ENCODE measurements around the gene SIPA1.
"Not testable (repeated sequence)": the region's sequence is repeated elsewhere in the genome, so short reads cannot be mapped to it uniquely, and the experiment has no call there.

Gene SIPA1

DNA sequence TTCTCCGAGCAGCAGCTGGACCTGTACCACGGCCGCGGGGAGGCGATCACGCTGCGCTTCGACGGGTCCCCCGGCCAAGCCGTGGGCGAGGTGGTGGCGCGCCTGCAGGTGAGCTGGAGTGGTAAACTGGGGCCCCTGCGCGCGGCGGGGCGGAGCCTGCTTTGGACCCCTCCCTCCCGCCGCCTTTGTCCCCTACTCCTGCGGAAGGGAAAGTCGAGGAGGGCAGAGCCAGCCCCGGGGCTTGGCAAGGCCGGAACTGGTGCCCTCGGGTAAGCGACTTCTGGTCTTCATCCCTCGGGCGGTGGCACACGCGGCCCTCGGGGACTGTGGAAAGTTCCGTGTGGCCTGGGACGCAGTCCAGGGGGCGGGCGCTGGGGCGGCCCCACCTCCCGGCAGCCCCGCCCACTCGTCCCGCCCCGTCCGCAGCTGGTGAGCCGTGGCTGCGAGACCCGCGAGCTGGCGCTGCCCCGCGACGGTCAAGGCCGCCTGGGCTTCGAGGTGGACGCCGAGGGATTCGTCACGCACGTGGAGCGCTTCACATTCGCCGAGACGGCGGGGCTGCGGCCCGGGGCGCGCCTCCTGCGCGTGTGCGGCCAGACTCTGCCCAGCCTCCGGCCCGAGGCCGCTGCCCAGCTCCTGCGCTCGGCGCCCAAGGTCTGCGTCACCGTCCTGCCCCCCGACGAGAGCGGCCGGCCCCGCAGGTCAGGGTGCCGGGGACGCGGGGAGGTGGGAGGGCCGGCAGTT is 9.2 kb downstream of the SIPA1 start:
- no peak for DNase-seq

DNA sequence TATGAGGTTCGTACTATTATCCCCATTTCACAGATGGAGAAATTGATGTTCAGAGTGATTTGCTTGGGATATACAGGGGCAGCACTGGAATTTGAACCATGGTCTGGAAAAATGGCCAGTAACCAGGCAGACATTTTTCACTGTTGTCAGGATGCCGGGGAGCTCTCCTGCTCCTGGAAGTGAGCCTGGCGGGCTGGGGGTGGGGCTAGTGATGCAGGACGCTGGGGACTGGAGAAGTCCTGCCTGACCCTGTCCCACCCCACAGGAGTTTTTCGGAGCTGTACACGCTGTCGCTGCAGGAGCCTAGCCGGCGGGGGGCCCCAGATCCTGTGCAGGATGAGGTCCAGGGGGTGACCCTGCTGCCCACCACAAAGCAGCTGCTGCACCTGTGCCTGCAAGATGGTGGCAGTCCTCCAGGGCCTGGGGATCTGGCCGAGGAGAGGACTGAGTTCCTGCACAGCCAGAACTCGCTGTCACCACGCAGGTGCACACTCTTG is 11.1 kb downstream of the SIPA1 start:
- no peak for DNase-seq

DNA sequence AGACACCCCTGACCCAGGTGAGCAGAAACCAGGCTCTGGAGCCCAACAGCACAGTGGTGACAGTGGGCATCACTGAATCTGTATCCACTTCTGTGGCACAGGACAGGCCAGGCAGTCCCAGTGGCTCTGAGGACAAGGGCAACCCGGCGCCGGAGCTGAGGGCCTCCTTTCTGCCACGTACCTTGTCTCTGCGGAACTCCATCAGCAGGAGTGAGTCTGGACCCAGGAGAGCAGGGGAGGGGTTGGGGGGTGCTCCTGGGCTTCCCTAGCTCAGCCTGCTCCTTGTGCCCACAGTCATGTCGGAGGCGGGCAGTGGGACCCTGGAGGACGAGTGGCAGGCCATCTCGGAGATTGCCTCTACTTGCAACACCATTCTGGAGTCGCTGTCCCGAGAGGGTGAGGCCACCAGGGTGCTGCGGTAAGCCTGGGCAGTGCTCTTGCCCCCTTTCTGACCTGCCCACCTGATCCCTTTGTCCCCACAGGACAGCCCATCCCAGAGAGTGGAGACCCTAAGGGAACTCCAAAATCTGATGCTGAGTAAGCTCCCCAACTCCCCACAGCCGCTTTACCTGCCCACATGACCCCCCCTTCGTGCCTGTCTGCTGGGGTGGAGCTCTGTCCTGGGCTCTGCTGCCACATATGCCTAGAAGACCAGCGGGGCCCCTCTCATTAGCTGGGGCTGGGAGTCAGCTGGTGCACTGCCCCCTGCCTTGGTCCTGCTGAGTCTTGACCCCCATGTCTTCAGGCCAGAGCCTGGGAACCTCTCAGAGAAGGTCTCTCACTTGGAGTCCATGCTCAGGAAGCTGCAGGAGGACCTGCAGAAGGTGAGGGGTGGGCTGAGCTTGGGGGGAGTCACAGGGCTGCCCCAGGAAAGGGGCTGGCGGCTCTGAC is 12.0 kb downstream of the SIPA1 start:
- no peak for DNase-seq

DNA sequence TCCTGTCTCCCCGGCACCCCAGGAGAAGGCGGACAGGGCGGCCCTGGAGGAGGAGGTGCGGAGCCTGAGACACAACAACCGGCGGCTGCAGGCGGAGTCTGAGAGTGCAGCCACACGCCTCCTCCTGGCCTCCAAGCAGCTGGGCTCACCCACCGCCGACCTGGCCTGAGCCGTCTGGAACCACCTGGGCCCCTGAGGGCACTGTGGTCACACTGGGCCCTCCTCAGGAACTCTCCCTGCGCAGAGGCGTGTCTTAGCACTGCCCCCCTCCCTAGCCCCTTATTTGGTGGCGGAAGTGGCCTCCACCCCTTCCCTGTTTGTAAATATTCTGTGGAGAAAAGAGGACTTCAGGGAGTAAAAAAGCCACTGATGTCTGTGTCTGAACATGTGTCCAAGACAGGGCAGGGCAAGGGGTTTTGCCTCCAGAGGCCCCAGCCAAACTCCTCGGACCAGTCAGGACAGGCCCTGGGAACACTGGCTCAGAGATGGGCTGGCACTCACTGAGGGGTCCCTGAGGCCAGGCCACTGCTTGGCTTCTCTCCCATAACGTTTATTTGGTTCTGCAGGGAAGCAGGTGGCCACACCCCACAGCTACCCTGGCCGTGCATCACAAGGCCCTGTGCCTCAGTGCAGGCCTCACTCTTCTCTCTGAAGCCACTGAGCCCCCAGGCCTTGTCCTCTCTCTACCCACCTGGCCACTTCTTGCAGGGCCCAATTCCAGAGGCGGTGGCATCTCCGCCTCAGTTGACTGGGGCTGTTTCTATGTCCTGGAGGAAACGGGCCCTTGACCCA is 12.8 kb downstream of the SIPA1 start:
- no peak for DNase-seq

DNA sequence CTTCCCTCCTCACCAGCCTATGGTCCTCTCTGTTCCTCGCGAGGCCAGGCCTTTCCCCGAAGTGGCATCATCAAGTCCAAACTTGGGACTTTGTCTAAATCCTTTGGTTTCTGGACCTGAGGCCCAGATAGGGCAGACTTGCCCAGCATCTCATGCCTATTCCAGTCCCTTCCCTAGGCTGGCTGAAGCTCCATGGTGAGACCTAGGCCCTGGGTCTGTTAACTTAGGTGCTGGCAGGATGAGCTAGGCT is 13.4 kb downstream of the SIPA1 start:
- no peak for DNase-seq

DNA sequence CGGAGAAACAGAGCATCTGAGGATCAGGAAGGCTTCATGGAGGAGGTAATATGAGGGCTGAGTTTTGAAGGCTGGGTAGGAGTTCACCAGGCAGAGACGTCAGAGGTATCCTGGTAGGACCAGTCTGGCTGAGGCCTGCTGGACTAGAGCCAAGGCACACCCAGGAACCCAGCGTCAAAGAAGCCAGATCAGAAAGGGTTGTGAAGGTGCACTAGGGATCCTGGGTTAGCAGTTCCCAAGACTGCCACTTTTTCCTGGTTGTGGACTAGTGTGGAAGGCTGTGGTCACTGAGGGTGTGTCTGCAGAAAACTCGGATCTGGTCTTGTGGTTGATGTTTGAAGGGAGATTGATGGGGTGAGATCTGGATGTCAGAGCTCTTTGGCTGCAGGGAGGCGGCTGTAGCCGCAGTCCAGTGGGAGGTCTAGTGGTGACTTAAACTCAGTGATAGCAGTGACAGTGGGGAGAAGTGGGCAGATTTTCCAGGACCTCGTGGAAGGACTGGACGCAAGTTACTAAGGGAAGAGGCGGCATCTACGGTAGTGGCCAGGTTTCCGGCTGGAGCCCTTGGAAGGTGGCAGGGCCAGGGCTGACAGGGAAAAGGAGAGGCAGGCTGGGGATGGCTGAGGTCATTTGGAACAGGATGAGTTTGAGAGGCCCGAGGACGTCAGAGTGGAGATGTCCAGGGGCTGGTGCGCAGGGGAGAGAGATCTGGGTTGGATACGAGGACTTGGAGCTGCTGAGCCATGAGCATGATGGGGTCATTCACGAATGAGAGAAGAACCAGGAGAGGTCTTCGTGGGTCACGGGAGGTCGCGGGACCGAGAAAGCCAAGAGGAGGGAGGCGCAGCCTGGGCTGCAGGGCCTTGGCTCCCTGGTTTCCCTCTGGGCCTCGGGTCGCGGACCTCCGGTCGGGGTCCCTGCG is 13.9 kb downstream of the SIPA1 start:
- DNase-seq: no peak

DNA sequence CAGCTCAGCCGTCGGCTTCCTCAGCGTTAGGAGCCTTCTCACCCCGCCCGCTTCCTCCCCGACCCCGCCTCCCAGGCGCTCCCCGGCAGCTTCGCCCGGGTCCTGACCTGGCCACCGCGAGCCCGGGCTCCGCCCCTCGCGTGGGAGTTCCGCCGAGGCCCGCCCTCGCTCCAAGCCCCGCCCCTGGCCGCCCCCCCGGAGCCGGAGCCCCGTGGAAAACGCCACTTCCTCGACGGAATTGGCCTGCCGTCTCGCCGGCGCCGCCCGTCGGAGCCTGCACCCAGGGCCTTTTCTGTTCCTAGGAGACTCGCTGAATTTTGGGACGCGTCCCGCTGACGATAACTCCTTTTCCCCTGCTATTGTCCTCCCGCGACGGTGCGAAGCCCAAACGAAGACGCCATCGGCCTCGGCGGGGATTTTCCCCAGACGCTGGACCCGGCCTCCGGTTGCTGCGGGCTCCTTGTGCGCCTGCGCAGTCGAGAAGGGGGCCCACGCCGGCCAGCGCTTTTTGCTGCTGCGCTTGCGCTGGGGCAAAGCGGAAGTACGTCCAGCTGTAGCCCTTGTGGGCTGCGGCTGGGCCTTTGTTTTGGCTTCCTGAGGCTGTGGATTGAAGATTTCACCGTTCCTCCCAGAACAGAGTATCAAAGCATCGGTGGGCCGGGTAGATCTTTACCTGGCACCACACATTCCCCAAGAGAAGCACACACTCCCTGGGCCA is 14.8 kb downstream of the SIPA1 start:
- peak; percentile 86 for DNase-seq

DNA sequence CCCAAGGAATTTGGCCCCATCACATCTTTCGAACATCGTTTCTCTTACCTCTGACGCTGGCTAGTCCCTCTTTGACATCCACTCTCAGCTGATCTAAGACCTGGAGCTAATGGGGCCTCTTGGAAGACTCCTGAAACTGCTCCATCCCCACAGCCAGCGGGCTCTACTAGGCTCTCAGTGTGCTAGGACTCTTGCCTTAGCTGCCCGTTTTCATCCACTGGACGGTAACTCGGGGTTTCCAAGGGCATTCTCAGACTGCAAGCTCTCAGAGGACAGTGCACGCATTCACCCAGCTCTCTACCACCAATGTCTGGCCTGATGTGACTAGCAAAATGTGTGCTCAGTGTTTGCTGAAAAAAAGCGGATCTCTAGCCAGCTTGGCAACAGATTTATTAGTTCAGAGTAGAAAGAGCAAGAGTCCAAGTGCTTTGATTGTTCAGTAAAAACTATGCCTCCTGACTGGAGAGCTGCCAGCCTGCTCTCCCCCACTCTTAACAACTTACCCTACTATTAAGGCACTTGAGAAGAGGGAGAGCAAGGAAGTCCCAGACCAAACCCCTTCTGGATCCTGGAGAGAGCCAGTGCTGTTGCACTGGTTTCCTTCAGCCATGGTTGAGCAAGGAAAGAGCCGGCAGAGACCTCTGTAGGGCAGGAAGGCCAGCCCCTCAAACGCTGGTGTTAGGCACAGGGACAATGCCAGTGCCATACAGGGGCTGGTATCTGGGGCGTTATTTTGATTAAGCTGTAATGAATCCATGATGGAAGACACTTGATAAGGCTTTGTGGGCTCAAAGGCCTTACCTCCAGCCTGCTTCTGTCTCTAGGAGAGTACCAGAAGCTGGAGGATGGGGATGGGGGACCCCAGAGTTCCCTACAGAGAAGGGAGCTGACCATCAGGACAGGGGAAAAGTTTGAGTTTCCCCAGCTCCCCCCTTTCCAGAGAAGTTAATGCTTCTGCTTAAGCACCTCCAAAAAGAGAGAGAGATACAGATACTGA is 15.6 kb downstream of the SIPA1 start:
- no peak for DNase-seq

DNA sequence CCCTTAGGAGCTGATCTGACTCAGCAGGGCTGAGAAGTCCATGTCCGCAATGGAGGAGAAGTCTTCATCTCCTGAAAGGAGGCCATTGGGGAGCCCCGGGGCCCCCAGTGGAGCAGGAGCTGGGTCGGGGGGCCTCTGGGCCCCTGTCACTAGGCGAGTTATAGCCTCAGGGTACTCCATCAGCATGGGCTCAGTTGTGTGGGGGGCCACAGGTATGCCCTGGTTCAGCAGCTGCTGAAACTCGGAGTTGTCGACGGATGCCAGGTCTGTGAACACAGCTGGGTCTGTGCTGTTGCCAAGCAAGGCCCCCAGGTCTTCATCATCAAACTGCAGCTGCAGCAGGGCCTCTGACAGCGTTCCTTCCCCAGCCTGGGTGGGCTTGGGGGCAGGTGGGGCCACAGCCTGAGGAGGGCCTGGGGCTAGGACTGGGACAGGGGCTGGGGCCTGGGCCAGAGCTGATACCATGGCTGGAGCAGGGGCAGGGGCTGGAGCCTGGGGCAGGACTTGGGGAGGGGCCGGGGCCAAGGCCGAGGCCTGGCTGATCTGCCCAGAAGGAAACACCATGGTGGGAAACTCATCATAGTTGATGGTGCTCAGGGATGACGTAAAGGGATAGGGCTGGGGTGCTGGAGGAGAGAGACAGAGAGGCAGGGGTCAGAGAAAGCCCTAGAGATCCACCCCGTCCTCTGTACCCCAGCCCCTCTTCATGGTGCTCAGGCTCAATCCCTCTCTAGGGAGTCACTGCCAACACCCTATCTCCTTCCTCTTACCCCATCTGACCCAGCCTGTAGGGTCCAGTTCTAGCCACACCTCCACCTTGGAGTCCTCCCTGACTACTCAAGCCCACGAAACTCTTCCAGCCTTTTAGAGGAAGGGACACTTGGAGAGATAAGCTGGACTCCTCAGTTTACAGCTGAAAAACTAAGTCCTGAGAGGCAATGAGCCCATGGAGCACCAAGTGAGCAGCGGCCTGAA is 16.8 kb downstream of the SIPA1 start:
- no peak for DNase-seq

DNA sequence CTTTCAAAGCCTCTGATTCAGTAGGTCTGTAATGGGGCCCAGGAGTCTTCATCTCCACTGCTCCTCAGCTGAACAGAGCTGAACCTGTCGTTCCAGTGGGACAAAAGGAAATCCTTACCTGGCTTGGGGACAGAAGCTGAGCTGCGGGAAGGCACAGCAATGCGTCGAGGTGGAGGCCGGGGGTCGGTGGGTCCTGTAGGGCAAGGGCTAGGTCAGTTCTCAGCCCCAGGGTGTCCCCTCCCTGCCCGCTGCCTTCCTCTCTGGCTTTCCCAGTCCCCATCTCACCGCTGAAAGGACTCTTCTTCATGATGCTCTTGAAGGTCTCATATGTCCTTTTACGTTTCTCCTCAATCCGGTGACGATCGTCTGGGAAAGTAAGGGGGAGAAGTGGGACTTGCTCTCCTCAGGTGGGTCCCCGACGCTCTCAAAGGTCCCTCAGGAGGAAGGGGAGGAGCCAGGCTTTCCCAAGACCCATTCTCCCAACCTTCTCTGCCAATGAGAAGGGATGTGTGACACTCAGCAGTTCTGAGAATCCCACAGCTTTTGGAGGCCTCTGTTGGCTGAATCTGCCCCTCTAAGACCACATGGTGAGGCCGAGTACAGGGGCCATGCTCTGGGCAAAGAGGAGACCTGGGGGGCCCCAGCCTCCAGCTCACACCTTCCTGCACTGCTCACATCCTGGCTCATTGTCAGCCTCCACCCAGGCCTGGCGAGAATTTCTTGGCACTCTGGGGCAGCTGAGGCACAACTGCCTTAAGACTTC is 17.9 kb downstream of the SIPA1 start:
- DNase-seq: no peak

DNA sequence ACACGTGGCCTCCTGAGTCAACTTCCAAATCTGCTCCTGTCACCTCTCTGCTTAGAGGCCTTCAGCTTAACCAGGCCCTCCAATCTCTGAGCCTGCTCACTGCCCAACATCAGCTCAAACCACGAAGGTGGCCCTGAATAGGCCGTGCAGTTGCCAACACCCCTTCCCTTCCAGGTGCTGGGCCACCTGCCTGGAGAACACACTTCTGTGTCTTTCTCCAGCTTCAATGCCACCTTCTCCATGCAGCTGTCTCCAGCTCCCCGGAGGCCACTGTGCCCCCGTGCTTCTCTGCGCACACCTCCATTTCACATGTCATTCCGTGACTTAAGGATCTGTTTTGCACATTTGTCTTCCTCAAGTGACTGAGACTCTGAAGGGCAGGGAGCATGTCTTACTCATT is 19.5 kb downstream of the SIPA1 start:
- DNase-seq: no peak

DNA sequence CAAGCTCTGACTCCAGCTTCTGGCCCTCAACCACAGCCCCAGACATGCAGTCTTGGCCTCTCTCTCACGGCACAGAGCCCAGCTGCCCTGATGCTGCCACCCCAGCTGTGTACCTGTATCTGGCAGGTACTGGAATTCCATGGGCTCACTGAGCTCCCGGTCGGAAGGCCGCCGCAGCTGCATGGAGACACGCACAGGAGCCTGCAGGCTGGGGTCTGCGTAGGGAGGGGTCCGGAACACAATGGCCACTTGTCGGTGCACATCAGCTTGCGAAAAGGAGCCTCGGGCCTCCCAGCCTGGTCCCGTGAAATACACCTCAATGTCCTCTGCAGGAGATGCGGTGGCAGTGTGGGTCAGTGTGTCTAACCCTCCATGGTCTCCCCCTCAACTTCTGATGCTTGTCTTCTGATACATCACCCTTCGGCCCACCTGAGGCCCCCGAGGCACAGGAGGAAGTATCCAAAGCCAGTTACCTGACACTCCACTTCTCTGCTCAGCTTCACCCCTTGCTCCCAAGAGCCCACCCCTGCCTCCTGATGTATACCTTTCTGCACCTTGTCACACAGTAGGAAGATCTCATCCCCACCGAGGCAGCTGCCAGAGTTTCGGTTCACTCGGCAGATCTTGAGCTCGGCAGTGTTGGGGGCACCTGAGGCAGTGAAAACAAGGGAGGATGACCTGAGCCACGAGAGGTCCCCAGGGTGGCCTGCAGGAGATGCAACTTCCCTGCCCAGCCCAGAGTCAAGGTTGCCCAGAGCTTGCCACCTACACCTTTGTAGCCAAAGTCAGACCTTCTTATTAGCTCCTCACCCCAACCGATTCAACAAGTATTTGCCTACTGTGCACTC is 20.5 kb downstream of the SIPA1 start:
- DNase-seq: no peak

DNA sequence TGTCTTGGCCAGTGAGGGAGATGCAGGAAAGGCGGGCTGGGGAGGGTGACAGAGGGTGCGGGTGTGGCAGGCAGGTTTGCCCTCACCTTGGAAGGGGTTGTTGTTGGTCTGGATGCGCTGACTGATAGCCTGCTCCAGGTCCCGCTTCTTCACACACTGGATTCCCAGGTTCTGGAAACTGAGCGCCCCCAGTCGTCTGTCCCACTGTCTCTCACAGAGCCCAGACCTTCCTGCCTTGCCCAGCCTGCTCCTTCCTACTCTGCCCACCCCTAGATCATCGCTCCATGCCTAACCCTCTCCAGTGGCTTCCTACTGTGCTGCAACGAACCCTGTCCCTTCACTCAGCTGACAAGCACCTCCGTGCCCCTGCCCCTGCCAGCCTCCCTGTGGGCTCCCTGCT is 22.1 kb downstream of the SIPA1 start:
- DNase-seq: no peak

DNA sequence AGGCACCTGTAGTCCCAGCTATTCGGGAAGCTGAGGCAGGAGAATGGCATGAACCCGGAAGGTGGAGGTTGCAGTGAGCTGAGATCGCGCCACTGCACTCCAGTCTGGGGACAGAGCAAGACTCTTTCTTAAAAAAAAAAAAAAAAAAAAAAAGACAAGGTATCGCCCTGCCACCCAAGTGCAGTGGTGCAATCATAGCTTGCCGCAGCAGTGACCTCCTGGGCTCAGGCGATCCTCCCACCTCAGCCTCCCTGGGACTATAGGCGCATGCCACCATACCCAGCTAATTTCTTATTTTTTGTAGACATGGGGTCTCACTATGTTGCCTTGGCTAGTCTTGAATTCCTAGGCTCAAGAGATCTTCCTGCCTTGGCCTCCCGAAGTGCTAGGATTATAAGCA is 23.0 kb downstream of the SIPA1 start:
- not testable (repeated sequence) for DNase-seq

DNA sequence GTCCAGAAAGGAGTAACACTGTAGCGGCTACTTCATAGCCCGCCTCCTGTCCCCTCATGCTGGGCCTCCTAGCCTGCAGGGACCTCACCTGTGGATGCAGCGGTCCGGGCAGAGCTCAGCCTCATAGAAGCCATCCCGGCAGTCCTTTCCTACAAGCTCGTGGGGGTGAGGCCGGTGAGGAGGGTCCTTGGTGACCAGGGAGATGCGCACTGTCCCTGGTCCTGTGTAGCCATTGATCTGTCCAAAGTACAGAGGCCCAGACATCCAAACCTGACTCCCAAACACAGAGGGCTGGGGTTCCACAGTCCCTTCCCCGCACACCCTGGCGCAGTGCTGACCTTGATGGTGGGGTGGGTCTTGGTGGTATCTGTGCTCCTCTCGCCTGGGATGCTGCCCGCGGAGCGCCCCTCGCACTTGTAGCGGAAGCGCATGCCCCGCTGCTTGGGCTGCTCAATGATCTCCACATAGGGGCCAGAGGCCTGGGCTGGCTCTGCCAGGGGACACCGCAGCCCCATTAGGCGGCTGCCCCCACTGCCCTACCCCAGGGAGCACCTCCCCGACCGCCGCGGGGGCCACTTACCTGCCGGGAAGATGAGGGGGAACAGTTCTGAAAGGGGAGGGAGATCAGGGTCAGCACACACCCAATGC is 23.8 kb downstream of the SIPA1 start:
- DNase-seq: no peak

DNA sequence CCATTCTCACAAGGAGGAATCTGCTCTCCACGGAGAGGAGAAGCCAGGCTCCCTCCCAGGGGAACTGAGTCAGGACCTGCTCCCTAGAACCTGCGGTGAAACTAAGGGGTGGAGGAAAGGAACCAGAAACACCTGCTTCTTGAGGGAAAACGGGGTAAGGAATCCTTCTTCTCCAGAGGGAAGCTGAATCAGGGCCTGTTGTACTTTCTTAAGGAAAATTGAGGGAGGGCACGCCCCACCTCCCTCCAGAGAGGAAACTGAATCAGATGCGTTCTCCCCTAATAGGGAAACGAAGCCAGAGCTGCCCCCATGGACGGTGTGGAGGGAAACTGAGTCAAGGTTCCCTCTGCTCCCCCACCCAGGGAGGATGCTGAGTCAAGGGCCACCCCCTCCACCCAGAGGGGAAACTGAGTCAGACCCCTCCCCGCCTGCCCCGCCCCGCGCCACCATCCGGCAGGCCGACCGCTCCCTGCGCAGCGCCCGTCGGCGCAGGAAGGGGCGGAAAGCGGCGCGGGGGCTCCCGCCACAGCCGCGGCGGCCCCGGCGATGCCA is 24.4 kb downstream of the SIPA1 start:
- DNase-seq: no peak
